ENCODE results near the gene OSCP1.

Gene OSCP1

DNA sequence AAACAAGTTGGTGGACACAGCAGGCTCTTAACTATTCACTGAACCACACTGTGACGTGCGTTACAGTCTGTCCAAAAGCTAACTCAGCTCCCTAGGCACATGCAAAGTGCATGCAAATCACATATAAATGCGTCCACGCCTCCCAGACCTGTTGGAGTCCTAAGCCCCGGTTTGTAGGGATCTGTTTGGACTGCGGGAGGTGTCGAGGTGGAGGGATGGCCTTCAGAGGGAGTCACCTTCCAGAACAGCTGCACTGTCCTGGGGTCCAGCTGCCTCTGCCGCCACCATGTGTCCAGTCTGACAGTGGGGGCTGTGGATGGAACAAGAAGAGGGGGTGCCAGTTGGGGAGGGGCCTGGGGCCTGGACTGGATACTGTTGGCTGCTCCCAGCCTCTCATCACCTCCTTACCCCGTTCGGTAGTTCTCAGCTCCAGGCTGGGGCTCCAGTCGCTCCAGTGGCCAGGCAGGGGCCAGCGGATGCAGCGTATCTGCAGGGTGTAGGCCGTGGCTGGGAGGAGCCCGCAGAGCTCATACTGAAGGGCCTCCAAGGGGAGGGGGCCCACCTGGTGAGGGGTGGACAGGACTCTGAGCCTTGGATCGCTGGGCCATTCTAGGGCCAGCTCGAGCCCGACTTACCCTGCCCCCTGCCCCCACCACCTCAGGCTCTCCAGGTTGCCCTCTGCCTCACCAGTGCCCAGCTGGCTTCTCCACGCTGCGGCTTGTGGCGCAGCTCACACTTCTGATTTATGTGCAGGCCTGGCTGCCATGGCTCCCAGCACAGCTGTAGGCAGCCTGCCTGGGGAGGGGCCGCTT, 21.8 kb upstream of the OSCP1 start:
- FAIRE-seq = no peak

DNA sequence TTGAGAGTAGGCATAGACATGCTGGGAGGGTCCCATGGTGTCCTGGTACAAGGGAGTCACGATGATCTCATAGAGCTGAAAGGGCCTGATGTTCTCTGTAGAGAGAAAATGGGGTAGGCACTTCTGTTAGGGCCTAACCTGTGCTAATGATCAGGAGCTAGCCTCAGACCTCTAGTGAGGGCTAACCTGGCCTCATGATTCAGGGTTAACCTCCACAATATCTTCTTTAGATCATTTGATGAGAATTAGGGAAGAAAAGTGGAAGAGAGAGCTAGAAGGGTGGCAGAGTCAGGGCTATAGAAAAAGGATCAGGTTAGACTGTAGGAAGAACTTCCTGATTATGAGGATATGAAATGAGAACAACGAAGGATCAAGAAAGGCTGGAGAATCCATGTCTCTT, 18.9 kb upstream of the OSCP1 start:
- FAIRE-seq = no peak

DNA sequence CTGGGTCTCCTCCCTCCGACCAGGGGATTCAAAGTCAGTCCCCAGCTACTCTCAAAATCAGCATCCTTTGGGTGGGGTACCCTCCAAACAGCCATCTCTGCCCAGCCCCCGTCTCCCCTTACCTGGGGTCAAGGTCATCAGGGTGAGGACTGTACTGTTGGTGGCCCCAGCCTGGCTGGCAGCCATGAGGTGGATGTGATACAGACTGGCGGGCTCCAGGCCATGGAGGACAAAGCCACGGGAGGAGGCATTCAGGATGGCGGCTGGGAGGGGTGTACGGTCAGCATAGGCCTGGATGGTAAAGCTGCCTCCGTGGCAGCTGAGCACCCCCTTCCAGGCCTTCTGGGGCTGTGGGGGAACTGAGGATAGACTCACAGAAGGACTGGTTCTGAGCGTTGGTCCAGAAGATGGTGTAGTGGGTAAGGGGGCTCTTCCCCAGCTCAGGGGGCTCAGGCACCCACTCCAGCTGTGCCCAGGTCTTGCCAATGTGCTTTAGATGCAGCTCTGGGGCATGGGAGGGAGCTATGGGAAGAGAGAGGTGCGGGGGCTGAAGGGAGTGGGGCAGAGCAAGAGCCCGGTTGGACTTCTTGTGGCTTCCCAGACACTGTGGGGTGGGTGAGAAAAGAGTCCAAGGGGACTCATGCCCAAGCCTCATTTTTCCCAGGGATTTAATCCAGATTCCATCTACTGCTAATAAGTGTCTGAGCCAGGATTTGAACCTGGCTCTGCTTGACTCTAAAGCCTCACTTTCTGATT, 17.6 kb upstream of the OSCP1 start:
- no peak for FAIRE-seq

DNA sequence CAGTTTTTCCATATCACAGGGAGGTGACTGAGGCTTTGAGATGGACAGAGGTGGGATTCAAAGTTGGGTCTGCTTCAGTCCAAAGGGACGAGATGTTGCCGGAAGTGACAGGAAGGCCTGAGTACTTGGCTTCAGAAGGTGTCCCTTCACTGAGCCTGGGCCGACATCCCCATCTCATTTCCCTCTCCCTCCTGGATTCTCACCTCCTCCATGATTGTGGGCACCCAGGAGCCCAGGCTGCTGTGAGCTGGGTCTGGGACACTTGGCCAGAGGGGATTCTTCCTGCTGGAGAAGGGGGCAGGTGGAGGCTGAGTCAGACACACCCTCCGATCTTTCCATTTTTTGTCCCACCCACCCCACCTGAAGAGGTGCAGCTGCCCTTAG, 16.8 kb upstream of the OSCP1 start:
- FAIRE-seq = no peak

DNA sequence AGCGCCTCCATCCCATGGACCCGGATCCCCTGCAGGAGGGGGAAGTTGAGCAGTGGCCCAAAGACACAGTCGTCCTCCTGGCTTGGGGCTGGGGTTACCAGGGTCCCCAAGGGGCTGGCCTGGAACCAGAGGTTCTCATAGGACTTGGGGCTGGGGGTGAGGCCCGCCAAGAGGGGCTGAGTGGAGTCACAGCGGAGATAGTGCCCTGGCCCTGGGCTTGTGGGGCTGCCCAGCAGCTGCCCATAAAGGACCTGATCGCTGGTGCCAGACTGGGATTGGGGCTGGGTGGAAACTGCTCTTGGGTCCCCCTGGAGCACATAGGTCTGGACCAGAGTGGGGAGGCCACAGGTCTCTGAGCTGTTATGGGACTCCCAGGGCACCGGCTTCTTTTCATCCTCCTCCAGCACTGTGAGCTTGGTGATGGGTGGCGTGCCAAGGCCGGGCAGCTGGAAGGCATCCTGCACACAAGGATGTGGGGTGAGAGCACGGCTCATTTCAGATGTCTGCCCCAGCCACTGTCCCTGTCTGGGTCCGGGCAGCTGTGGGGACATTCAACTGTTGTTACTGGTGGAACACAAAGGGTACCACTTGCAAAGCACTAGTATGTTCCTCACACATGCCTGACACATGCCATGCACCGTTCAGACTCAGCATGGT, 16.2 kb upstream of the OSCP1 start:
- no peak for FAIRE-seq

DNA sequence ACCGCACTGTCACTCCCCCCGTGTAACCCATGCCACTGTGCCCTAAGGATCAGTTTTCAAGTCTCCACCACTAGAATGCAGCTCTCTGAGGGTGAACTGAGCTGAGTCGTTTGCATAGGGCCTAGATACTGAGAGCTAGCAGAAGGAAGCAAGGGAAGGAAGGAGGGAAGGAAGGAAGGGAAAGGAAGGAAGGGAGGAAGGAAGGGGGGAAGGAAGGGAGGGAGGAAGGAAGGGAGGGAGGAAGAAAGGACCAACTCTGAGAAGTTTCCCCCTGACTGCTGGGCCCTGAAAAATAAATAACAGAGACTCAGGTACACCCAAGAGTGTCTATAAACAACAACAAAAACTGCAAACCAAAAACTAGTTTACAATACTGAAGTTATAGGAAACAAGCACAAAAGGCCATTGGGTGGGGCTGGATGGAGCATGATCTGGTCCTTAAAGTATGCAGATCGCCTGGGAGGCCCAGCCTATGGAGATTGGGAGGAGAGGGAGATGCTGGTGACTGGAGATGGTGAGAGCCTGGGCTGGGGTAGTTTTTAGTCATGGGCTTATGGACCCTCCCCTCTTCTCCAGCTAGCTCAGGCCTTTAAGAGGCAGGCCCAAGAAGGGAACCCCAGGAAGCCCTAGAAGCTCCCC, 15.6 kb upstream of the OSCP1 start:
- FAIRE-seq = no peak

DNA sequence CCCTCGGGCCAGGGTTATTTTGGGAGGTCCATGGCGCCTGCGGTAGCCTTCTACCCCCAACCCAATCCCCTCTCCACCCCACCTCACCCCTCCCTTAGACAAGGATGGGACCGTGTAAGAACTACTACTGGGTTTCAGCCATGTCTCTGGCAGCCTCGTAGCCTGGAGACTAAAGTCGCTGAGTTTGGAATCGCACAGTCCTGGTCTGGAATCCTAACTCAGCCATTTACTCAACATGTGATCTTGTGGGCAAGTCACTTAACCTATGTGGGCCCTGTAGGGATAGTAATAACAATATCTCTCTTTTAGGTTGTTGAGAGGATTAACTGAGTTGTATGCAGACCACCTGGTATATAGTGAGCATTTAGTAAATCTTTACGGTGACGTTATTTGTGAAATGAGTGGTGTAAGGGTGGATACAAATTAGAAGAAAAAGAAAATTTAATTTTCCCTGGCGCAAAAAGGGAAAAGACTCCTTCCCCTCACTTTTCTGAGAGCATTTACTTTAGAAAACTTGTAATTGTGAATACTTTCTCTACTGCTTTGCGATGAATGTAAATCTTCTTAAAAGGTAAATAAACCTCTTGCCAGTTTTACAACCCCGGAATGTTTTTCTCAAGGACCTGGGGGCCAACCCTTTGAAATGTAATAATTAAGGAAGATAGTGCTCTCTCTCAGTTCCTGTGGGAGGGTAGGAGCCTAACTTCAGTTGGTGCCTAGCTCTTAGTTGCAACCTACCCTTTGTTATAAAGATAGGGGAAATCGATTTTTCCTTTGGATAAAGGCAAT, 14.5 kb upstream of the OSCP1 start:
- FAIRE-seq = peak; percentile 27

DNA sequence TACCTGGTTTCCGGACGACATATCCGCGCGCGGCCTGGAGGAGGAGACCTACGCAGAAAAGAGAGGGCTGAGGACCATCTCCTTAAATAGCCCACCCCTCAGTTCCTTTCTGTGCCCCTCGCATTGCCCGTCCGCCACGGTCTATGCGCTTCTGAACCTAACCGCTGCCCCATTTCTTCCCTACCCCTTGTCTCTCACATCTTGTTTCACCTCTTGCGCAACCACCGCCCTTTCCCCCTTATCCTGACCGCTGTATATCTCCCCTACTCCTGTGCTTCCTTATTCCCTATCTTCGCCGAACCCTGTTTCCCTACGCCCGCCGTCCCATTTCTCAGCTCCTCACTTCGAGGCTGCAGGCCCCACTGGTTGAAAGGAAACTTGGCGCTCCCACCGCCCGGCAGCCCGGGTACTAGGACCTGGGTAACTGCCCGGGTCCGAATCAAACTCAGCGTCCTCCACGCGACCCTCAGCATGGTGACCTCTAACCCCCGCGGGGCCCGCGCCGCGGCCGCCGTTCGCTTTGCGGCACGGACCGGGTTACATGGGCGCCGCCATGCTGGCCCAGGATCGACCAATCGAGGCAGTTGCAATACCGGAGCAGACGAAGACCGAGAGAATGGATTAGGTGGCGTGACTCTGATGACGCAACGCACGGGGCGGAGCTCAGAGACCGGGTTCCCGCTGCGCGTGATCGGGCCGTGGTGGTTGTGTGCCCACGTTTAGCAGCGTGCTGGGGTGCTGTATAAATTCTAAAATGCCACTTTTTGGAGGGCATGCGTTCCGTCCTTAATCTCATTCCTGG, 13.8 kb upstream of the OSCP1 start, which contains the start of gene MRPS15:
MRPS15 (minus strand) TSS at position 582 of the 802 bp plus-strand sequence; CDS start at position 473, 109 bp downstream.
- no peak for FAIRE-seq

DNA sequence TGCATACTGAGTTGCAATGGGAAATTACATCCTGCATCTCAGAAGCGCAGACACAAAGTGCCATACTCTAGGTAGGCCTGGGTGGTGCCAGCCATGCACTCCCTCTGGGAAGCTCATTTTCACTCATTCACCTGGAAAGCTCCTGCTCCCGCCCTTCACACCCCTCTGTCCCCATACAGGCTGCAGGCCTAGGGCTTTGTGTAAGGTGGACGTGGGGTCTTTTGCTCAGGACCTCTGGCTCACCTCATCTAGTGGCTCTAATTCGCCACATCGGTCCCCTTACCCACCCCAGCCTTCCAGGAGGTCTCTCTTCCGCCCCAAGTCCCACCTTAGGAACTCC, 13.2 kb upstream of the OSCP1 start:
- no peak for FAIRE-seq

DNA sequence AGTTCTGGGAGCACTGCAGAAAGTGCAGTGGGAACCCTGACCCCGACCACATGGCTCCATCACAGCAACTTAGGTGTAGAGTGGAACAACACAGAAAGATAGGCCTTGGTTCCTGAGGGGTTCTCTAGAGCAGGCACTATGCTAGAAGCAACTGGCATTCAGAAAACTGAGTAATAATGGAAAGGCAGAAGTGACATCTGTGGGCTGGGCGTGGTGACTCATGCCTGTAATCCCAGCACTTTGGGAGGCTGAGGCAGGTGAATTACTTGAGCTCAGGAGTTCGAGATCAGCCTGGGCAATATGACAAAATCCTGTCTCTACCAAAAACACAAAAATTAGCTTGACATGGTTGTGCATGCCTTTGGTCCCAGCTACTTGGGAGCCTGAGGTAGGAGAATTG, 8.7 kb upstream of the OSCP1 start:
- FAIRE-seq = no peak

DNA sequence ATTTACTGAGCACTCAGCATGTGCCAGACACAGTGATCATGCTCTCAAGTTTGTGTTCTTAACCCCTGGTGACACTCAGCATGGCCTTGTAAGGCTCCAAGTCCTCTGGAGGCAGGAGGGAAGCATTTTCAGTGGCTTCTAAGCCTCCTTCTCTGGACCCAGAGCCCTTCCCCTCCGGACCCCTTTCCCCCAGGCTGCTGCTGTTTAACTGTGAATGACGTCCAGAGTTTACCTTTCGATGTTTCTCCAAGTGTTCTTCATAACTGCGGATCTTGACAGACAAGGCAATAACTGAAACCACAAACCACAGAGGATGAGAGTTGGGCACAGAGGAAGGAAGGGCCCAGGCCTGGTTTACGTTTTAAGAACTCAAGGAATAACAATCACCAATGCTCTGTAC, 7.4 kb upstream of the OSCP1 start:
- no peak for FAIRE-seq

DNA sequence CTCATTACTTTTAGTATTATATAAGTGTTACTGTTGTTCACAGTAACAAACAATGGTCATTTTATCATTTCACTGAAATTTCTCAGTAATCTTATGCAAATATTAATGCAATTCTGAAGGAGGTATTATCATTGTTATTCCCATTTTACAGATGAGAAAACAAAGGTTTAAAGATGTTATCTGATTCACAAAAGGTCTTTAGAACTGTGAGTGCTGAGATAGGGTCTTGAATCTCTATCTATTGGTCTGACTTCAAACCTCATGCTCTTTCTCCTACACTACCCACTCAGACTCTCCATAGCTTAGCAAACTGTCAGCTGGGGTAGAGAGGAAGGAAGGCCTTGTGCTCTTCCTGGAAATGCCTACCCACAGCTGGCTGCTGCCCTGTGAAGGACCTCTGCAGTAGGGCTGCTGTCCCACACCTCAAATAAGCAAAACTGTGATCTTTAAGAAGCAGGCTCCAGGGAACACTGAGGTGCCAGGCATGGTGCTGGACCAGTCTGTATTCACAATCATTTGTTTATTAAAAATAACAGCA, 6.2 kb upstream of the OSCP1 start:
- FAIRE-seq = no peak

DNA sequence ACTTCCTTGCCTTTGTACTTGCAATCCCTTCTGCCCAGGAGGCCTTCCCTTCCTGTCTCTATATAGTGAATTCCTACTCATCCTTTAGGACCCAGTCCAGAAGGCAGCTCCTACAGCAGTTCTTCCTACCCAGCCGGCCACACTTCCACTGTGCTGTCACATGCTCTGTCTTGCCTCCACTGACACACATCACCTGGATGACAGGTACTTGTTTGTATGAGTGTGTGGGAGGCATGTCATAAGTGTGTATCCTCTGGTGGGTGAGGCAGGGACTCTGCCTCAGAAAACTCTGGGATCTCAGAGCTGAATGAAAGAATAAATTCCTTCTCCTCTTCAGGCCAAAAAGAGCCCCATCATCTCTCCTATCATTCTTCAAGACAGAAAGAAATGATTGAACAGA, 5.1 kb upstream of the OSCP1 start:
- no peak for FAIRE-seq

DNA sequence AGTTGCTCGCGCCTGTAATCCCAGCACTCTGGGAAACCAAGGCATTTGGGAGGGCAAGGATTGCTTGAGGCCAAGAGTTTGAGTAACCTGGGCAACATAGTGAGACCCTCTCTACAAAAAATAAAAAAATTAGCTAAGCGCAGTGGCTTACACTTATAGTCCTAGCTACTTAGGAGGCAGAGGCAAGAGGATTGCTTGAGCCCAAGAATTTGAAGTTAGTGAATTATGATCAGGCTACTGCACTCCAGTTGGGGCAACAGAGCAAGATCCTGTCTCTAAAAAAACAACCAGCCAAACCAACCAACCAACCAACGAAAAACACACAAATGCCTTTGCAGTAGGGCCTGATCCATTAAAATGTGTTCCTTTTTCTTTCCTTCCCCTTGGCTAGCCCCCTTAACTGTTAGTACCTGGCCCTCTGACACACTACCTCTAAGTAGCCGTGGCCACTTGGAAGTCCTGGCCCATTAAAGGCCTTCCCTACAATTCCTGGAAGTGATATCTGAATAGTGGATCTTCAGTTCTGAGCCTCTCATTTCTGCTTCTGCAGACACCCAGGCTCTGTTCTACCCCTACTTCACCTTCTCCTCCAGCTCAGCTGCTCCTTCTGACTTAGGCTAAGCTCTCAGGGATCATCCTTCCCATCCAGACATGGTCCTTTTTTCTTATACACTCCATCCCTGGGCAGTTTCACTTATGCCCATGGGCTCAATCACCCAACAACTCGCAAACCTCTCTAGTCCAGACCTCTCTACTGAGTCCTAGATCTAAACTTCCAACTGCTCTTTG, 3.5 kb upstream of the OSCP1 start:
- no peak for FAIRE-seq

DNA sequence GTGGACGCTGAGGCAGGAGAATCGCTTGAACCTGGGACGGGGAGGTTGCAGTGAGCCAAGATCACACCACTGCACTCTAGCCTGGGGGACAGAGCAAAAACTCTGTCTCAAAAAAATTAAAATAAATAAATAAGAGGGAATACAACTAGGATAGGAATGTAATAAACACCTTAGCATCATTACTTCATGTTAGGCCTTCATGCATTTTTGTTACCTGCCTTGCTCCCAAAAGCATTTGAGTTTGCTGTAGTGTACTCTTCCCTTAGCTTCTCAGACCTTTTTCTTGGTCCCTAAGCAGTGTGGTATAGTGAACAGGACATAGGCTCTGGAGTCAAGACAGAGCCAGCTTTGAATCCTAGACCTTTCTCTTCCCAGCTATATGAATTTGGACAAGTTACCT, 2.8 kb upstream of the OSCP1 start:
- FAIRE-seq = no peak

DNA sequence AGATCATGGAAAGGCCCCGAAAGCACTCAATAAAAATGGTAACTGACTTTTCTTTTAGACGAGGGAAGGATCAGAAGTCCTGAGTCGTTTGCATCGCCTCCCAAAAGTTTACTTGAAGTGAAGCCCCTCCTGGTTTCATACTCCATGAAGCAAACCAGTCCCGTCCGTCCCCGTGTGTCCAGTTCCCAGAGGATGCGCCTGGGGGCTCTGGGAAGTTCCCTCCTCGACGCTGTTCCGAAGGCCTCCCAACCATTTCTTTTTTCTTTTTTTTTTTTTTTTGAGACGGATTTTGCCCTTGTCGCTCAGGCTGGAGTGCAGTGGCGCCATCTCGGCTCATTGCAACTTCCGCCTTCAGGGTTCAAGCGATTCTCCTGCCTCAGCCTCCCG, 661 bp upstream of the OSCP1 start:
- no peak for FAIRE-seq

DNA sequence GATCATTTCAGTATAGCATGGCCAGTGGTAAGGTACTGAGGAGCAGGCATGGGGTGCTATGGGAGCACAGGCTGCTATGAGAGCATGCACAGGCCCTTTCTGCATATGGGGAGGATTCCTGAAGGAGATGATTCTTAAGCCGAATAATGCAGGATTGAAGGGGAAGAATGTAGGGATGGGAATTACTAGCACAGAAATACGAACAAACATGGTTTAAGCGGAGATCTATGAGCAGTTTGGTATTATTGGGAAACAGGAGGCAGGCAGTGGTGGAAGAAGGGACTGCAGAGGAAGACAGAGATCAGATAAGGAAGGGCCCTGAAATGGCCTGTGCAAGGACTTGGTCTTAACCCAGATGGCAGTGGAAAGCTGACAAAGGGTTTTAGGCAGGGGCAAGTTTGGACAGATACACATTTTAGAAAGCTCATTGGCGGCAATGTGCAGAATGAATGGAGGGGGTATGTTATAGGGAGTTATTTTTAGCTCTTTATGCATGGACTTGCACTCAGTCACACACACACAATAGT, 1.7 kb downstream of the OSCP1 start:
- no peak for FAIRE-seq

DNA sequence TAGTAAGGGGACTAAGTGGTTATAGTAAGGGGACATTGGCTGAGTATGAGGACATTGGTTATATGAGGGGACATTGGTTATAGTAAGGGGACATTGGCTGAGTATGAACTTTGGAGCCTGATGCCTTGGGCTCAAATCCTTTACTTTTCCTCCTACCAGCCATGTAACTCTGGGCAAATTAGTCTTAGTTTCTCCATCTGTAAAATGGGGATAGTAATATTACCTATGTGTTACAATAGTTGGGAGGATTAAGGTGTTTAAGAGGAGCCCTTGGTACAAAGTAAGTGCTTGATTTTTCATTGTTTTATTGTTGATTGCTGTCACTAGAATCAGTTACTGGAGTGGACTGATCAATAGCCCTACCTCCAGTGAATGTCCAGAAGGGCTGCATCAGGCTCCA, 2.8 kb downstream of the OSCP1 start:
- FAIRE-seq = no peak

DNA sequence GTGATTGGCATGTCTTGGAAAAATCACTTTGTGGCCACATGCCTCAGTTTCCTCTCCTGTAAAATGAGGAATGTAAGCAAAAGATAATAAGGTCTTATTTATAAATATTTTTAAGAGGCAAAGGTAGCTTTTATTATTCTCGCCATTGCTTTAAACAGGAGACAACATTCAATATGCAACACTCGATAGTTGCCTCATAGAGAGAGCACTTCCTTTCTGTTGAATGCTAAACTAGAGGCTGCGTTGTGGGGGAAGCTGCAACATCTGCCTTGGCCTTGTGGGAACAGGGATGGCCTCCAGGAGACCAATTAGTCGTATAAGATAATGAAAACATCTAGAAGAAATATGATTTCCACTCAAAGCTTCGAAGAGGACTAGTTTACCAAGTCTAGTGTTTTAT, 3.5 kb downstream of the OSCP1 start:
- no peak for FAIRE-seq

DNA sequence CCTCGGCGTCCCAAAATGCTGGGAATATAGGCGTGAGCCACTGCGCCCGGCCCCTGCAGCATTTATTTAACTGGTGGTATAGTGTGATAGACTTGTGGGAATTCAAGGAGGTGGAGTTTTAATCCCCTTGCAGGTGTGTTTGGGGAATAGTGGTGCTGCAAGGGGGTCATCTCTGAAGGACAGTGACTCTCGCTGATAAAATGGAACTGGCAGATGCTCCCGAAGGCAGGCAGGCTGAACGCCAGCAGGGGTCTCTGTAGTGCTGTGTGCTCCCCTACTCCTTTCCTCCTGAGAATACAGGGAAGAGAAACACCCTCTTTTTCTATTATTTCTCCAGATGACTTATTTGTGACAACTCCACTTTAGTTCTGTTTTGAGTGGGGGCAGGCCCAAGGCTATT, 4.0 kb downstream of the OSCP1 start:
- FAIRE-seq = no peak

Measured in islet of Langerhans (tissue), 1 donor.